Fibroblast of peridontal ligament (primary cell): Measurements from ENCODE around the gene SCUBE1.

Experiments
- DNase-seq: peaks from one replicate; pipeline ENCODE4 v3.0.0-alpha.2; 2010; ENCODE audit errors: extremely low read depth

The SCUBE1 gene

GRCh38 chr22:43260331-43261231, 82.6 kb downstream of the SCUBE1 start:
- DNase-seq = no peak

- no peak for DNase-seq
Measured at GRCh38 chr22:43257961-43258360, 85.2 kb downstream of the SCUBE1 start.

- no peak for DNase-seq
Measured at GRCh38 chr22:43257549-43257948, 85.6 kb downstream of the SCUBE1 start.

GRCh38 chr22:43256976-43257545, 86.1 kb downstream of the SCUBE1 start:
- no peak for DNase-seq

- DNase-seq = no peak
Measured at GRCh38 chr22:43256569-43256968, 86.6 kb downstream of the SCUBE1 start.

- no peak for DNase-seq
Measured at GRCh38 chr22:43255299-43255698, 87.9 kb downstream of the SCUBE1 start.

- DNase-seq = no peak
Measured at GRCh38 chr22:43253839-43254238, 89.3 kb downstream of the SCUBE1 start.

GRCh38 chr22:43252319-43252718, 90.9 kb downstream of the SCUBE1 start:
- DNase-seq = no peak

- no peak for DNase-seq
Measured at GRCh38 chr22:43249789-43250471, 93.2 kb downstream of the SCUBE1 start.

GRCh38 chr22:43247546-43248260, 95.5 kb downstream of the SCUBE1 start:
- DNase-seq = no peak

GRCh38 chr22:43246188-43246587, 97.0 kb downstream of the SCUBE1 start:
- DNase-seq = no peak

- DNase-seq = no peak
Measured at GRCh38 chr22:43245717-43246116, 97.5 kb downstream of the SCUBE1 start.

GRCh38 chr22:43244803-43245527, 98.2 kb downstream of the SCUBE1 start:
- no peak for DNase-seq

- DNase-seq = no peak
Measured at GRCh38 chr22:43244402-43244801, 98.8 kb downstream of the SCUBE1 start.

GRCh38 chr22:43243324-43243723, 99.8 kb downstream of the SCUBE1 start:
- DNase-seq = no peak

- DNase-seq = no peak
Measured at GRCh38 chr22:43242627-43243026, 100.5 kb downstream of the SCUBE1 start.

- no peak for DNase-seq
Measured at GRCh38 chr22:43241699-43242386, 101.3 kb downstream of the SCUBE1 start.

GRCh38 chr22:43241138-43241597, 102.0 kb downstream of the SCUBE1 start:
- no peak for DNase-seq

GRCh38 chr22:43240614-43241013, 102.6 kb downstream of the SCUBE1 start:
- DNase-seq = no peak

- DNase-seq = no peak
Measured at GRCh38 chr22:43239956-43240355, 103.2 kb downstream of the SCUBE1 start.
